Measurements from ENCODE around the gene CMIP.

CMIP gene

GRCh38 chr16:81436386-81436785 lies 8.2 kb upstream of the CMIP start:
- no peak for DNase-seq
- no peaks in the 10 kb centered on the region for H3K4me1 ChIP-seq (ENCODE audit: control insufficient read depth, insufficient read depth, low read length, poor library complexity, severe bottlenecking)
- no peaks in the 10 kb centered on the region for H3K9me3 ChIP-seq (ENCODE audit: control insufficient read depth, low read length)
- H3K27me3 ChIP-seq (replicated peaks; ENCODE audit: control insufficient read depth, insufficient read depth, low read length, poor library complexity, severe bottlenecking) = no peaks in the 10 kb centered on the region
- no peak overlapping the region for H3K4me3 ChIP-seq (ENCODE audit: insufficient read depth, low read depth, low read length, poor library complexity, severe bottlenecking)
- H3K36me3 ChIP-seq (ENCODE audit: control insufficient read depth, insufficient read depth, low read length) = no peaks in the 10 kb centered on the region
- no peak overlapping the region for H3K27ac ChIP-seq (ENCODE audit: insufficient read depth, low read length, poor library complexity, severe bottlenecking)

GRCh38 chr16:81437865-81438264 lies 6.7 kb upstream of the CMIP start:
- Histone ChIP-seq H3K27ac (ENCODE audit: insufficient read depth, low read length, poor library complexity, severe bottlenecking) (no peak overlapping the region), H3K4me3 (ENCODE audit: insufficient read depth, low read depth, low read length, poor library complexity, severe bottlenecking) (no peak overlapping the region)
- DNase-seq = no peak

GRCh38 chr16:81440888-81441761 lies 3.5 kb upstream of the CMIP start:
- Histone ChIP-seq H3K27ac (ENCODE audit: insufficient read depth, low read length, poor library complexity, severe bottlenecking) (no peak overlapping the region), H3K9me3 (ENCODE audit: control insufficient read depth, low read length) (no peaks in the 10 kb centered on the region), H3K27me3 (replicated peaks; ENCODE audit: control insufficient read depth, insufficient read depth, low read length, poor library complexity, severe bottlenecking) (no peaks in the 10 kb centered on the region), H3K36me3 (ENCODE audit: control insufficient read depth, insufficient read depth, low read length) (no peaks in the 10 kb centered on the region), H3K4me3 (ENCODE audit: insufficient read depth, low read depth, low read length, poor library complexity, severe bottlenecking) (no peak overlapping the region), H3K4me1 (ENCODE audit: control insufficient read depth, insufficient read depth, low read length, poor library complexity, severe bottlenecking) (peaks cover 4% of the 10 kb centered on the region)
- no peak for DNase-seq

More at GRCh38 chr16:81437865-81438264, 6.7 kb upstream of the CMIP start:
- Histone ChIP-seq H3K9me3 (ENCODE audit: control insufficient read depth, low read length) (no peaks in the 10 kb centered on the region), H3K4me1 (ENCODE audit: control insufficient read depth, insufficient read depth, low read length, poor library complexity, severe bottlenecking) (no peaks in the 10 kb centered on the region), H3K27me3 (replicated peaks; ENCODE audit: control insufficient read depth, insufficient read depth, low read length, poor library complexity, severe bottlenecking) (no peaks in the 10 kb centered on the region), H3K36me3 (ENCODE audit: control insufficient read depth, insufficient read depth, low read length) (no peaks in the 10 kb centered on the region)

GRCh38 chr16:81442220-81442915 lies 2.2 kb upstream of the CMIP start:
- no peak overlapping the region for H3K27ac ChIP-seq (ENCODE audit: insufficient read depth, low read length, poor library complexity, severe bottlenecking)
- H3K27me3 ChIP-seq (replicated peaks; ENCODE audit: control insufficient read depth, insufficient read depth, low read length, poor library complexity, severe bottlenecking) = no peaks in the 10 kb centered on the region

GRCh38 chr16:81442916-81443687 lies 1.5 kb upstream of the CMIP start:
- Histone ChIP-seq H3K27ac (ENCODE audit: insufficient read depth, low read length, poor library complexity, severe bottlenecking) (no peak overlapping the region), H3K9me3 (ENCODE audit: control insufficient read depth, low read length) (no peaks in the 10 kb centered on the region), H3K4me3 (ENCODE audit: insufficient read depth, low read depth, low read length, poor library complexity, severe bottlenecking) (no peak overlapping the region), H3K36me3 (ENCODE audit: control insufficient read depth, insufficient read depth, low read length) (no peaks in the 10 kb centered on the region), H3K27me3 (replicated peaks; ENCODE audit: control insufficient read depth, insufficient read depth, low read length, poor library complexity, severe bottlenecking) (no peaks in the 10 kb centered on the region), H3K4me1 (ENCODE audit: control insufficient read depth, insufficient read depth, low read length, poor library complexity, severe bottlenecking) (peaks cover 23% of the 10 kb centered on the region)
- DNase-seq = no peak

More at GRCh38 chr16:81442220-81442915, 2.2 kb upstream of the CMIP start:
- DNase-seq = no peak
- no peaks in the 10 kb centered on the region for H3K9me3 ChIP-seq (ENCODE audit: control insufficient read depth, low read length)
- peaks cover 16% of the 10 kb centered on the region for H3K4me1 ChIP-seq (ENCODE audit: control insufficient read depth, insufficient read depth, low read length, poor library complexity, severe bottlenecking)
- no peaks in the 10 kb centered on the region for H3K36me3 ChIP-seq (ENCODE audit: control insufficient read depth, insufficient read depth, low read length)
- H3K4me3 ChIP-seq (ENCODE audit: insufficient read depth, low read depth, low read length, poor library complexity, severe bottlenecking) = no peak overlapping the region

- no peaks in the 10 kb centered on the region for H3K27me3 ChIP-seq (replicated peaks; ENCODE audit: control insufficient read depth, insufficient read depth, low read length, poor library complexity, severe bottlenecking)
- no peak overlapping the region for H3K4me3 ChIP-seq (ENCODE audit: insufficient read depth, low read depth, low read length, poor library complexity, severe bottlenecking)
- H3K4me1 ChIP-seq (ENCODE audit: control insufficient read depth, insufficient read depth, low read length, poor library complexity, severe bottlenecking) = peaks cover 23% of the 10 kb centered on the region
- H3K9me3 ChIP-seq (ENCODE audit: control insufficient read depth, low read length) = no peaks in the 10 kb centered on the region
- H3K36me3 ChIP-seq (ENCODE audit: control insufficient read depth, insufficient read depth, low read length) = no peaks in the 10 kb centered on the region
- no peak for DNase-seq
- H3K27ac ChIP-seq (ENCODE audit: insufficient read depth, low read length, poor library complexity, severe bottlenecking) = peak overlapping the region; percentile 49
Observed at GRCh38 chr16:81443688-81444447, 740 bp upstream of the CMIP start.

- Histone ChIP-seq H3K27me3 (replicated peaks; ENCODE audit: control insufficient read depth, insufficient read depth, low read length, poor library complexity, severe bottlenecking) (no peaks in the 10 kb centered on the region), H3K36me3 (ENCODE audit: control insufficient read depth, insufficient read depth, low read length) (no peaks in the 10 kb centered on the region), H3K4me1 (ENCODE audit: control insufficient read depth, insufficient read depth, low read length, poor library complexity, severe bottlenecking) (peaks cover 23% of the 10 kb centered on the region), H3K4me3 (ENCODE audit: insufficient read depth, low read depth, low read length, poor library complexity, severe bottlenecking) (peak overlapping the region; percentile 81), H3K27ac (ENCODE audit: insufficient read depth, low read length, poor library complexity, severe bottlenecking) (peak overlapping the region; percentile 66), H3K9me3 (ENCODE audit: control insufficient read depth, low read length) (no peaks in the 10 kb centered on the region)
- peak in 2 of 3 donors; percentile 9 to 15 for DNase-seq
Observed at GRCh38 chr16:81445143-81445961, 744 bp downstream of the CMIP start.

- peak overlapping the region; percentile 66 for H3K27ac ChIP-seq (ENCODE audit: insufficient read depth, low read length, poor library complexity, severe bottlenecking)
- peak in 2 of 3 donors; percentile 9 to 16 for DNase-seq
- peaks cover 23% of the 10 kb centered on the region for H3K4me1 ChIP-seq (ENCODE audit: control insufficient read depth, insufficient read depth, low read length, poor library complexity, severe bottlenecking)
- H3K9me3 ChIP-seq (ENCODE audit: control insufficient read depth, low read length) = no peaks in the 10 kb centered on the region
- no peaks in the 10 kb centered on the region for H3K36me3 ChIP-seq (ENCODE audit: control insufficient read depth, insufficient read depth, low read length)
- peak overlapping the region; percentile 81 for H3K4me3 ChIP-seq (ENCODE audit: insufficient read depth, low read depth, low read length, poor library complexity, severe bottlenecking)
- H3K27me3 ChIP-seq (replicated peaks; ENCODE audit: control insufficient read depth, insufficient read depth, low read length, poor library complexity, severe bottlenecking) = no peaks in the 10 kb centered on the region
Observed at GRCh38 chr16:81445966-81446906, 1.6 kb downstream of the CMIP start.

All from effector memory CD4-positive, alpha-beta T cell (primary cell).